PC-3 (cell line): ENCODE results near the gene HIP1R.

Experiments
- CTCF ChIP-seq: fragments of 300-600 bp; sonication (generic); conservative IDR thresholded peaks from 2 replicates; pipeline ENCODE4 v1.5.1; 2017; ENCODE audit warnings: antibody characterized with exemption, low read depth, mild to moderate bottlenecking, low read length
- EZH2 ChIP-seq: fragments of 300-600 bp; sonication (generic); IDR thresholded peaks from one replicate; pipeline ENCODE4 v1.6.1; 2017; ENCODE audit warnings: antibody characterized with exemption, mild to moderate bottlenecking, low read length; ENCODE audit not compliant: unreplicated experiment
- EZH2phosphoT487 ChIP-seq: fragments of 300-600 bp; sonication (generic); IDR thresholded peaks from 2 replicates; pipeline ENCODE4 v1.6.1; 2018; ENCODE audit warnings: mild to moderate bottlenecking, antibody characterized with exemption, low read length, borderline replicate concordance

- TF ChIP-seq CTCF (no peak), EZH2phosphoT487 (no peak), EZH2 (no peak)
Measured at GRCh38 chr12:122799641-122800243, 35.5 kb upstream of the HIP1R start.
